ENCODE data around the gene ACADVL. TPM values are rescaled to one million over a fixed set of nuclear protein-coding genes. Genes with fewer than 3 reads are reported as not detected.
A peak's percentile ranks its signal among the peaks of the same experiment; 100 is the strongest.

ACADVL gene
- total RNA-seq, 4 donors from 2014 or later, result 565 to 850 (median 599) TPM

GRCh38 chr17:7192271-7192937, 27.3 kb upstream of the ACADVL start:
- no peaks in the 10 kb centered on the region for H3K4me1 ChIP-seq
- H3K27me3 ChIP-seq, result no peaks in the 10 kb centered on the region
- peaks cover 0 to 71% (median 0%) of the 10 kb centered on the region in 3 donors for H3K36me3 ChIP-seq
- TF ChIP-seq POLR2A (IDR thresholded peaks at IDR 0.05), result no peak
- no peak for TF ChIP-seq EP300 (IDR thresholded peaks at IDR 0.05)
- TF ChIP-seq, protein P1, sequence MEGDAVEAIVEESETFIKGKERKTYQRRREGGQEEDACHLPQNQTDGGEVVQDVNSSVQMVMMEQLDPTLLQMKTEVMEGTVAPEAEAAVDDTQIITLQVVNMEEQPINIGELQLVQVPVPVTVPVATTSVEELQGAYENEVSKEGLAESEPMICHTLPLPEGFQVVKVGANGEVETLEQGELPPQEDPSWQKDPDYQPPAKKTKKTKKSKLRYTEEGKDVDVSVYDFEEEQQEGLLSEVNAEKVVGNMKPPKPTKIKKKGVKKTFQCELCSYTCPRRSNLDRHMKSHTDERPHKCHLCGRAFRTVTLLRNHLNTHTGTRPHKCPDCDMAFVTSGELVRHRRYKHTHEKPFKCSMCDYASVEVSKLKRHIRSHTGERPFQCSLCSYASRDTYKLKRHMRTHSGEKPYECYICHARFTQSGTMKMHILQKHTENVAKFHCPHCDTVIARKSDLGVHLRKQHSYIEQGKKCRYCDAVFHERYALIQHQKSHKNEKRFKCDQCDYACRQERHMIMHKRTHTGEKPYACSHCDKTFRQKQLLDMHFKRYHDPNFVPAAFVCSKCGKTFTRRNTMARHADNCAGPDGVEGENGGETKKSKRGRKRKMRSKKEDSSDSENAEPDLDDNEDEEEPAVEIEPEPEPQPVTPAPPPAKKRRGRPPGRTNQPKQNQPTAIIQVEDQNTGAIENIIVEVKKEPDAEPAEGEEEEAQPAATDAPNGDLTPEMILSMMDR (IDR thresholded peaks at IDR 0.05), result no peak
- no peak overlapping the region for H3K4me3 ChIP-seq
- no peaks in the 10 kb centered on the region for H3K9me3 ChIP-seq
- 75 to 77% methylated on average over 12 of the region's 12 CpGs for WGBS, 2 donors
- DNase-seq (ENCODE audit: low spot score in 2 of 2), result no peak
- H3K27ac ChIP-seq, result no peak overlapping the region

DNA sequence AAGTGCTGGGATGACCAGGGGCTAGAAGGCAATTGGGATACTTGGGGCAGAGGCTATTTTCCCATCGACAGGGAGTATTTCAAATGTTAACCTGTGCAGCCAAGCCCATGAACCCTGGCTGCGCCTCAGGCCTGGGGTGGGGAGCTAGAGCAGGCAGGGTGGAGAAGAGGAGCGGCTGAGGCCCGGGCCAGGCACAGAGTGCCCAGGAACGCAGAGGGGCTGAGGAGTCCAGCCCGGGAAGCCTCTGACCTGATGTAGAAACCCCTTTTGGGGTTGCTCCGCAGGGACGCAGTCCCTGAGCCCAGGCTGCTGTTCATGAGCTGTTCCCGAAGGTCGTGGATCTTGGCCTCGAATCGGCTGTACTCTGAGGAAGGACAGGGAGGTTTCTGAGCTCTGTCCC, 23.8 kb upstream of the ACADVL start:
- H3K27me3 ChIP-seq, result no peaks in the 10 kb centered on the region
- H3K4me3 ChIP-seq, result no peak overlapping the region
- no peak overlapping the region for H3K27ac ChIP-seq
- DNase-seq (ENCODE audit: low spot score in 2 of 2), result no peak
- TF ChIP-seq, protein P1 (IDR thresholded peaks at IDR 0.05), result no peak
- TF ChIP-seq POLR2A (IDR thresholded peaks at IDR 0.05), result no peak
- no peak for TF ChIP-seq EP300 (IDR thresholded peaks at IDR 0.05)
- H3K36me3 ChIP-seq, result peaks cover 0 to 78% (median 0%) of the 10 kb centered on the region in 3 donors
- H3K4me1 ChIP-seq, result no peaks in the 10 kb centered on the region
- 90 to 93% methylated on average over 11 to 12 of the region's 12 CpGs for WGBS, 2 donors
- H3K9me3 ChIP-seq, result no peaks in the 10 kb centered on the region

GRCh38 chr17:7196651-7197401, 22.9 kb upstream of the ACADVL start:
- Histone ChIP-seq H3K36me3 (peaks cover 0 to 73% (median 0%) of the 10 kb centered on the region in 3 donors), H3K27ac (no peak overlapping the region), H3K4me3 (no peak overlapping the region), H3K27me3 (no peaks in the 10 kb centered on the region), H3K4me1 (no peaks in the 10 kb centered on the region), H3K9me3 (no peaks in the 10 kb centered on the region)
- 87 to 88% methylated on average over 9 to 20 of the region's 22 CpGs for WGBS, 2 donors
- TF ChIP-seq POLR2A (IDR thresholded peaks at IDR 0.05), result no peak
- TF ChIP-seq, protein P1 (IDR thresholded peaks at IDR 0.05), result no peak
- no peak for DNase-seq (ENCODE audit: low spot score in 2 of 2)

- H3K27me3 ChIP-seq, result no peaks in the 10 kb centered on the region
- peaks cover 0 to 22% (median 4%) of the 10 kb centered on the region in 4 donors for H3K4me1 ChIP-seq
- H3K27ac ChIP-seq, result no peak overlapping the region
- H3K9me3 ChIP-seq, result no peaks in the 10 kb centered on the region
- H3K4me3 ChIP-seq, result no peak overlapping the region
- WGBS, 2 donors, result 92% methylated on average over 16 of the region's 16 CpGs
- TF ChIP-seq, protein P1 (IDR thresholded peaks at IDR 0.05), result no peak
- TF ChIP-seq EP300 (IDR thresholded peaks at IDR 0.05), result no peak
- no peak for TF ChIP-seq POLR2A (IDR thresholded peaks at IDR 0.05)
- H3K36me3 ChIP-seq, result peaks cover 0 to 29% (median 4%) of the 10 kb centered on the region in 3 donors
- DNase-seq (ENCODE audit: low spot score in 2 of 2), result no peak
Measured at GRCh38 chr17:7203391-7203790, 16.3 kb upstream of the ACADVL start.

- no peaks in the 10 kb centered on the region for H3K27me3 ChIP-seq
- TF ChIP-seq, protein P1 (IDR thresholded peaks at IDR 0.05), result no peak
- TF ChIP-seq POLR2A (IDR thresholded peaks at IDR 0.05) (no peak), EP300 (IDR thresholded peaks at IDR 0.05) (no peak)
- DNase-seq (ENCODE audit: low spot score in 2 of 2), result no peak
- H3K4me1 ChIP-seq, result peaks cover 0 to 22% (median 4%) of the 10 kb centered on the region in 4 donors
- H3K27ac ChIP-seq, result peak overlapping the region in 3 of 4 donors; percentile 58 to 81 (median 75)
- peak overlapping the region; percentile 25 to 59 (median 46) for H3K4me3 ChIP-seq
- 71 to 75% methylated on average over 15 of the region's 15 CpGs for WGBS, 2 donors
- H3K9me3 ChIP-seq, result no peaks in the 10 kb centered on the region
- peaks cover 0 to 22% (median 4%) of the 10 kb centered on the region in 3 donors for H3K36me3 ChIP-seq
Measured at GRCh38 chr17:7204336-7204735, 15.4 kb upstream of the ACADVL start.
